ENCODE data around the gene IPPK. TPM values are rescaled to one million over a fixed set of nuclear protein-coding genes. Genes with fewer than 3 reads are reported as not detected.

IPPK gene
- total RNA-seq, 1 experiment from 2014 or later, result 15.4 TPM

DNA sequence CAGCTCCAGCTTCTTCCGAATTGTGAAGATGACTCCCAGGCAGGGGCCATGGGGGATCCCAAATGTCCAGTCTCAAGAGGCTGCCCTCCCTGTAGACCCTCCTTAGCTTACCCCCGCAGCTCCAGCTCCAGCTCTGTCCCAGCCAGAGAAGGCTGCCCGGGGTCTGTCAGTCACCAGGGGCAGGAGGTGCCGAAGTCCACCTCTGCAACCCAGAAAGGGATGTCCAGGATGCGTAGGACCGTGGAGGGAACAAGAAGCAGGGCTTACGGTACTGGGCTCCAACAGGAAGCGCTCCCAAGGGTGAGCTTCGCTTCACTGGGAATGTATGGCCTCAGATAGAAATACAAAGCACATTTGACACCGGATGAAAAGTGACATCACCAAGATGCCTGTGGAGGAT is 6.0 kb downstream of the IPPK start:
- TF ChIP-seq CEBPB (IDR thresholded peaks at IDR 0.05; ENCODE audit: low read depth), result no peak
- no peak for TF ChIP-seq SIN3A (IDR thresholded peaks at IDR 0.05; ENCODE audit: low read depth)
- no peak for TF ChIP-seq YY1 (IDR thresholded peaks at IDR 0.05; ENCODE audit: extremely low read depth, insufficient replicate concordance, low read depth, low read length)
- TF ChIP-seq, protein P1, sequence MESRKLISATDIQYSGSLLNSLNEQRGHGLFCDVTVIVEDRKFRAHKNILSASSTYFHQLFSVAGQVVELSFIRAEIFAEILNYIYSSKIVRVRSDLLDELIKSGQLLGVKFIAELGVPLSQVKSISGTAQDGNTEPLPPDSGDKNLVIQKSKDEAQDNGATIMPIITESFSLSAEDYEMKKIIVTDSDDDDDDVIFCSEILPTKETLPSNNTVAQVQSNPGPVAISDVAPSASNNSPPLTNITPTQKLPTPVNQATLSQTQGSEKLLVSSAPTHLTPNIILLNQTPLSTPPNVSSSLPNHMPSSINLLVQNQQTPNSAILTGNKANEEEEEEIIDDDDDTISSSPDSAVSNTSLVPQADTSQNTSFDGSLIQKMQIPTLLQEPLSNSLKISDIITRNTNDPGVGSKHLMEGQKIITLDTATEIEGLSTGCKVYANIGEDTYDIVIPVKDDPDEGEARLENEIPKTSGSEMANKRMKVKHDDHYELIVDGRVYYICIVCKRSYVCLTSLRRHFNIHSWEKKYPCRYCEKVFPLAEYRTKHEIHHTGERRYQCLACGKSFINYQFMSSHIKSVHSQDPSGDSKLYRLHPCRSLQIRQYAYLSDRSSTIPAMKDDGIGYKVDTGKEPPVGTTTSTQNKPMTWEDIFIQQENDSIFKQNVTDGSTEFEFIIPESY (IDR thresholded peaks at IDR 0.05; ENCODE audit: extremely low read depth, insufficient replicate concordance, low read length), result no peak
- TF ChIP-seq, protein P2, sequence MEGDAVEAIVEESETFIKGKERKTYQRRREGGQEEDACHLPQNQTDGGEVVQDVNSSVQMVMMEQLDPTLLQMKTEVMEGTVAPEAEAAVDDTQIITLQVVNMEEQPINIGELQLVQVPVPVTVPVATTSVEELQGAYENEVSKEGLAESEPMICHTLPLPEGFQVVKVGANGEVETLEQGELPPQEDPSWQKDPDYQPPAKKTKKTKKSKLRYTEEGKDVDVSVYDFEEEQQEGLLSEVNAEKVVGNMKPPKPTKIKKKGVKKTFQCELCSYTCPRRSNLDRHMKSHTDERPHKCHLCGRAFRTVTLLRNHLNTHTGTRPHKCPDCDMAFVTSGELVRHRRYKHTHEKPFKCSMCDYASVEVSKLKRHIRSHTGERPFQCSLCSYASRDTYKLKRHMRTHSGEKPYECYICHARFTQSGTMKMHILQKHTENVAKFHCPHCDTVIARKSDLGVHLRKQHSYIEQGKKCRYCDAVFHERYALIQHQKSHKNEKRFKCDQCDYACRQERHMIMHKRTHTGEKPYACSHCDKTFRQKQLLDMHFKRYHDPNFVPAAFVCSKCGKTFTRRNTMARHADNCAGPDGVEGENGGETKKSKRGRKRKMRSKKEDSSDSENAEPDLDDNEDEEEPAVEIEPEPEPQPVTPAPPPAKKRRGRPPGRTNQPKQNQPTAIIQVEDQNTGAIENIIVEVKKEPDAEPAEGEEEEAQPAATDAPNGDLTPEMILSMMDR (IDR thresholded peaks at IDR 0.05 in 2 of 3, conservative IDR thresholded peaks at IDR 0.05 in 1 of 3; ENCODE audit: borderline replicate concordance in 1 of 3, insufficient read depth in 1 of 3, low read depth in 2 of 3, low read length in 2 of 3), result no peak
- TF ChIP-seq ZNF274 (IDR thresholded peaks at IDR 0.05; ENCODE audit: low read depth, low read length), result no peak
- no peak for TF ChIP-seq RAD21 (IDR thresholded peaks at IDR 0.05; ENCODE audit: low read depth)
- TF ChIP-seq JUND (IDR thresholded peaks at IDR 0.05), result no peak
- TF ChIP-seq TCF7L2 (IDR thresholded peaks at IDR 0.05; ENCODE audit: borderline replicate concordance, extremely low read depth, insufficient read depth, insufficient read length), result no peak
- TF ChIP-seq FOSL1 (IDR thresholded peaks at IDR 0.05; ENCODE audit: low read depth), result no peak
- ATAC-seq, result no peak
- Histone ChIP-seq H3K36me3 (ENCODE audit: control insufficient read depth in 1 of 2, insufficient read depth in 2 of 2, low read length in 2 of 2) (peaks cover 3 to 10% of the 10 kb centered on the region in 2 experiments; a peak in 1 of 4 replicates), H3K9ac (ENCODE audit: low read length) (no peak overlapping the region), H3K4me1 (ENCODE audit: control insufficient read depth in 1 of 2, insufficient read depth in 2 of 2, low read length in 2 of 2) (peaks cover 7% of the 10 kb centered on the region in 2 experiments; a peak in 3 of 4 replicates), H3K4me2 (ENCODE audit: low read length) (no peak overlapping the region), H3K4me3 (replicated peaks in 1 of 2; ENCODE audit: low read depth in 1 of 2, low read length in 2 of 2) (no peak overlapping the region), H2AFZ (ENCODE audit: low read depth, low read length, poor library complexity, severe bottlenecking) (no peak overlapping the region), H4K20me1 (ENCODE audit: insufficient read depth) (no peaks in the 10 kb centered on the region), H3K9me3 (ENCODE audit: control insufficient read depth in 1 of 2, insufficient read depth in 1 of 2, low read depth in 1 of 2, low read length in 2 of 2) (no peaks in the 10 kb centered on the region), H3K79me2 (ENCODE audit: insufficient read depth, low read length) (peaks cover 99% of the 10 kb centered on the region), H3K27me3 (ENCODE audit: insufficient read depth, low read length) (no peaks in the 10 kb centered on the region), H3K9me2 (ENCODE audit: insufficient read depth) (no peaks in the 10 kb centered on the region), H3K27ac (ENCODE audit: low read depth, low read length) (no peak overlapping the region)
- intact Hi-C loops (cut with micrococcal nuclease), result no loop called here
- ChIA-PET POLR2A (no interaction called here), CTCF (no interaction called here), RAD21 (ENCODE audit: low non-redundant PET in 1 of 2, low total read pairs in 2 of 2, uncharacterized antibody in 2 of 2, unreplicated experiment in 2 of 2) (no interaction called here)
- DNase-seq (ENCODE audit: low read depth, low spot score), result no peak
- no TSS peak for BruUV-seq (replicated peaks)

Measured in HCT116 (cell line).